NCI-H510A (cell line): ENCODE results near the gene GSE1.
A peak's percentile ranks its signal among the peaks of the same experiment; 100 is the strongest.

Source experiments
- DNase-seq: peaks from one replicate; lab custom pipeline; 2025; lab: John Stamatoyannopoulos, UW

The GSE1 gene

GRCh38 chr16:85680352-85680944 lies 67.3 kb downstream of the GSE1 start:
- no peak for DNase-seq

GRCh38 chr16:85681255-85681654 lies 68.1 kb downstream of the GSE1 start:
- DNase-seq = peak; percentile 83

GRCh38 chr16:85682516-85682915 lies 69.4 kb downstream of the GSE1 start:
- no peak for DNase-seq

- DNase-seq = no peak
Measured at GRCh38 chr16:85683363-85683762, 70.2 kb downstream of the GSE1 start.

GRCh38 chr16:85685251-85685650 lies 72.1 kb downstream of the GSE1 start:
- no peak for DNase-seq

GRCh38 chr16:85686912-85687591 lies 73.9 kb downstream of the GSE1 start:
- DNase-seq = no peak

GRCh38 chr16:85687651-85688471 lies 74.7 kb downstream of the GSE1 start:
- DNase-seq = no peak

GRCh38 chr16:85688586-85689284 lies 75.6 kb downstream of the GSE1 start, which contains the start of gene GINS2:
TSS of gene GINS2 (minus strand) at chr16:85688954. CDS start at chr16:85688898, 56 bp downstream.
- peak; percentile 88 for DNase-seq

GRCh38 chr16:85689285-85689949 lies 76.3 kb downstream of the GSE1 start:
- peak; percentile 85 for DNase-seq

GRCh38 chr16:85689950-85690320 lies 76.8 kb downstream of the GSE1 start:
- DNase-seq = no peak

- DNase-seq = peak; percentile 65
Measured at GRCh38 chr16:85690469-85691064, 77.4 kb downstream of the GSE1 start.

- DNase-seq = no peak
Measured at GRCh38 chr16:85695196-85696128, 82.3 kb downstream of the GSE1 start.

GRCh38 chr16:85696781-85697180 lies 83.7 kb downstream of the GSE1 start:
- DNase-seq = no peak

- peak; percentile 70 for DNase-seq
Measured at GRCh38 chr16:85697431-85697830, 84.3 kb downstream of the GSE1 start.

- no peak for DNase-seq
Measured at GRCh38 chr16:85698459-85698891, 85.4 kb downstream of the GSE1 start.

- no peak for DNase-seq
Measured at GRCh38 chr16:85698935-85699558, 85.9 kb downstream of the GSE1 start.

- no peak for DNase-seq
Measured at GRCh38 chr16:85699628-85700027, 86.5 kb downstream of the GSE1 start.

GRCh38 chr16:85704011-85704410 lies 90.9 kb downstream of the GSE1 start:
- no peak for DNase-seq
